NT2/D1 (cell line): ENCODE results near the gene TNFRSF1B.

Source experiments
- SUZ12 ChIP-seq: IDR thresholded peaks from 2 replicates; pipeline ENCODE4 v1.6.1; 2011; ENCODE audit not compliant: insufficient read length, insufficient read depth; ENCODE audit errors: extremely low read depth
- YY1 ChIP-seq: IDR thresholded peaks from 2 replicates; pipeline ENCODE4 v1.6.1; 2011; ENCODE audit not compliant: insufficient read length, insufficient read depth
- ZNF274 ChIP-seq: IDR thresholded peaks from 2 replicates; pipeline ENCODE4 v1.6.1; 2011; ENCODE audit warnings: mild to moderate bottlenecking, low read depth, low read length

GRCh38 chr1:12173631-12174121 is 6.9 kb downstream of the TNFRSF1B start:
- TF ChIP-seq SUZ12 (no peak), YY1 (no peak), ZNF274 (no peak)
